ENCODE data around the gene DNHD1. TPM values are rescaled to one million over a fixed set of nuclear protein-coding genes. Genes with fewer than 3 reads are reported as not detected.

Gene DNHD1
- polyA plus RNA-seq, 3 donors: 0.24 to 21.0 (median 0.59) TPM

DNA sequence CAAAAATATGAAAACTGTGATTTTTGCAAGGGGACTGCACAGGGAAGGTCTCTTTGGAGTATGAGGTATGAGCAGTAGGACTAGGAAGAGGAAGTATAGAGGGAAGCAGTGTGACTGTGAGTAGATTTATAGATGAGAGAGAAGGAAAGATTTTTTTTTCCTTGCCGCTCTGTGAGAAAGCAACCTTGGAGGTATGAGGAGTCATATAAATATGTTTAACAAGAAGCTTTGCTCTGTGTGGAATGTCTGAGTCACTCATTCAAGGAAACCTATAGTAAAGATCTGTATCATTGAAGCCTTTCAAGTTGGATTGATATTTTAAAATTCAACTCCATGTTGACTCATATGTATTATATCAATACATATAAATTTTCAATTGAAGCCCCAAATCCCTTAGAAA is 26.2 kb downstream of the DNHD1 start:
- no peak overlapping the region for H3K4me3 ChIP-seq (replicated peaks in 1 of 3; ENCODE audit: low read depth in 2 of 3, low read length in 3 of 3)
- H2AFZ ChIP-seq (ENCODE audit: insufficient read depth, low read depth, low read length, poor library complexity, severe bottlenecking): no peak overlapping the region
- H4K20me1 ChIP-seq (ENCODE audit: insufficient read depth, low read length): no peaks in the 10 kb centered on the region
- H3K4me3 Mint-ChIP-seq: no peak overlapping the region
- H3K4me1 ChIP-seq (ENCODE audit: control insufficient read depth in 1 of 2, insufficient read depth in 2 of 2, low read length in 2 of 2): no peaks in the 10 kb centered on the region
- no peak for TF ChIP-seq CTCF (IDR thresholded peaks at IDR 0.05)
- no CpG with 5 or more reads among the region's 1 CpG for WGBS (ENCODE audit: insufficient coverage)
- no peak overlapping the region for H3K4me2 ChIP-seq (replicated peaks; ENCODE audit: extremely low read depth, low read length, poor library complexity, severe bottlenecking)
- H3K36me3 Mint-ChIP-seq: peaks cover 35 to 36% of the 10 kb centered on the region in 2 donors
- no peak overlapping the region for H3K27ac ChIP-seq (ENCODE audit: low read depth in 1 of 2, low read length in 2 of 2)
- no peak for DNase-seq
- no peaks in the 10 kb centered on the region for H3K27me3 ChIP-seq (ENCODE audit: control insufficient read depth in 2 of 2, insufficient read depth in 2 of 2, low read length in 2 of 2)
- intact Hi-C loops (cut with micrococcal nuclease): no loop called here
- H3K9ac ChIP-seq (ENCODE audit: insufficient read depth, low read length, poor library complexity, severe bottlenecking): no peak overlapping the region
- no peaks in the 10 kb centered on the region for H3K27me3 Mint-ChIP-seq (ENCODE audit: low read depth in 3 of 3)
- H3K9me3 ChIP-seq (replicated peaks in 1 of 2; ENCODE audit: control insufficient read depth in 1 of 2, insufficient read depth in 1 of 2, low read length in 2 of 2): no peaks in the 10 kb centered on the region
- no peak overlapping the region for H3K27ac Mint-ChIP-seq
- peaks cover 11 to 33% of the 10 kb centered on the region in 2 donors for H3K36me3 ChIP-seq (replicated peaks in 1 of 2; ENCODE audit: control insufficient read depth in 1 of 2, insufficient read depth in 2 of 2, low read length in 2 of 2)
- peaks cover 7% of the 10 kb centered on the region for H3K4me1 Mint-ChIP-seq
- no peaks in the 10 kb centered on the region for H3K79me2 ChIP-seq (ENCODE audit: insufficient read depth, low read length)
- H3K9me3 Mint-ChIP-seq: peaks cover 0 to 1% (median 0%) of the 10 kb centered on the region in 7 donors

GRCh38 chr11:6526411-6527135 is 29.5 kb downstream of the DNHD1 start:
- intact Hi-C loops (cut with micrococcal nuclease): no loop called here
- peaks cover 4 to 19% of the 10 kb centered on the region in 2 donors for H3K36me3 ChIP-seq (replicated peaks in 1 of 2; ENCODE audit: control insufficient read depth in 1 of 2, insufficient read depth in 2 of 2, low read length in 2 of 2)
- Mint-ChIP-seq H3K27ac (peak overlapping the region in 1 of 7 donors; percentile 47), H3K9me3 (peaks cover 0 to 1% (median 0%) of the 10 kb centered on the region in 7 donors), H3K36me3 (peaks cover 22% of the 10 kb centered on the region in 2 donors), H3K4me3 (no peak overlapping the region), H3K27me3 (ENCODE audit: low read depth in 3 of 3) (no peaks in the 10 kb centered on the region), H3K4me1 (peaks cover 7% of the 10 kb centered on the region)
- no peaks in the 10 kb centered on the region for H4K20me1 ChIP-seq (ENCODE audit: insufficient read depth, low read length)
- H3K9me3 ChIP-seq (replicated peaks in 1 of 2; ENCODE audit: control insufficient read depth in 1 of 2, insufficient read depth in 1 of 2, low read length in 2 of 2): no peaks in the 10 kb centered on the region
- no peaks in the 10 kb centered on the region for H3K27me3 ChIP-seq (ENCODE audit: control insufficient read depth in 2 of 2, insufficient read depth in 2 of 2, low read length in 2 of 2)
- no peak overlapping the region for H3K4me2 ChIP-seq (replicated peaks; ENCODE audit: extremely low read depth, low read length, poor library complexity, severe bottlenecking)
- no peaks in the 10 kb centered on the region for H3K79me2 ChIP-seq (ENCODE audit: insufficient read depth, low read length)
- H2AFZ ChIP-seq (ENCODE audit: insufficient read depth, low read depth, low read length, poor library complexity, severe bottlenecking): no peak overlapping the region
- WGBS (ENCODE audit: insufficient coverage): no CpG with 5 or more reads among the region's 3 CpGs
- H3K9ac ChIP-seq (ENCODE audit: insufficient read depth, low read length, poor library complexity, severe bottlenecking): no peak overlapping the region
- no peaks in the 10 kb centered on the region for H3K4me1 ChIP-seq (ENCODE audit: control insufficient read depth in 1 of 2, insufficient read depth in 2 of 2, low read length in 2 of 2)
- no peak overlapping the region for H3K27ac ChIP-seq (ENCODE audit: low read depth in 1 of 2, low read length in 2 of 2)
- no peak for TF ChIP-seq CTCF (IDR thresholded peaks at IDR 0.05)
- DNase-seq: no peak
- no peak overlapping the region for H3K4me3 ChIP-seq (replicated peaks in 1 of 3; ENCODE audit: low read depth in 2 of 3, low read length in 3 of 3)
